GM19463 (cell line): ENCODE measurements around the gene HRH3.

Experiments used
- ATAC-seq: cut with Tn5 transposase; IDR thresholded peaks from one replicate; pipeline ENCODE4 v1.9.1; 2021; ENCODE audit warnings: mild to moderate bottlenecking, moderate library complexity; ENCODE audit not compliant: unreplicated experiment

Gene HRH3

GRCh38 chr20:62219992-62220665 is at the start of gene HRH3:
Gene HRH3 (minus strand): TSS chr20:62220278. CDS start chr20:62219970, 308 bp downstream.
- no peak for ATAC-seq

GRCh38 chr20:62269871-62270270 is 49.8 kb upstream of the HRH3 start:
- ATAC-seq: no peak

- no peak for ATAC-seq
Observed at GRCh38 chr20:62269378-62269777, 49.3 kb upstream of the HRH3 start.

GRCh38 chr20:62268228-62268900 is 48.3 kb upstream of the HRH3 start:
- ATAC-seq: no peak

GRCh38 chr20:62267543-62267942 is 47.5 kb upstream of the HRH3 start:
- no peak for ATAC-seq

- ATAC-seq: no peak
Observed at GRCh38 chr20:62266851-62267250, 46.8 kb upstream of the HRH3 start.

- ATAC-seq: no peak
Observed at GRCh38 chr20:62266340-62266739, 46.3 kb upstream of the HRH3 start.

- ATAC-seq: no peak
Observed at GRCh38 chr20:62265365-62265764, 45.3 kb upstream of the HRH3 start.

- no peak for ATAC-seq
Observed at GRCh38 chr20:62263396-62263795, 43.3 kb upstream of the HRH3 start.

- ATAC-seq: no peak
Observed at GRCh38 chr20:62262064-62262463, 42.0 kb upstream of the HRH3 start.

GRCh38 chr20:62259294-62259565 is 39.2 kb upstream of the HRH3 start:
- no peak for ATAC-seq

GRCh38 chr20:62258499-62259293 is 38.6 kb upstream of the HRH3 start:
- no peak for ATAC-seq

- no peak for ATAC-seq
Observed at GRCh38 chr20:62255976-62256375, 35.9 kb upstream of the HRH3 start.

- ATAC-seq: no peak
Observed at GRCh38 chr20:62254021-62254724, 34.1 kb upstream of the HRH3 start.

- ATAC-seq: no peak
Observed at GRCh38 chr20:62253398-62253797, 33.3 kb upstream of the HRH3 start.

- no peak for ATAC-seq
Observed at GRCh38 chr20:62252342-62252966, 32.4 kb upstream of the HRH3 start.

- ATAC-seq: no peak
Observed at GRCh38 chr20:62248890-62249560, 28.9 kb upstream of the HRH3 start.

- ATAC-seq: no peak
Observed at GRCh38 chr20:62246872-62247652, 27.0 kb upstream of the HRH3 start.

GRCh38 chr20:62246431-62246830 is 26.4 kb upstream of the HRH3 start:
- ATAC-seq: no peak

GRCh38 chr20:62245911-62246280 is 25.8 kb upstream of the HRH3 start:
- no peak for ATAC-seq
